GM23248 (cell line): ENCODE results near the gene SCYL2. TPM values are rescaled to one million over a fixed set of nuclear protein-coding genes. Genes with fewer than 3 reads are reported as not detected.
"Not testable (repeated sequence)": the region's sequence is repeated elsewhere in the genome, so short reads cannot be mapped to it uniquely, and the experiment has no call there.

Experiments
- DNase-seq: peaks from one replicate; pipeline ENCODE4 v3.0.0-alpha.2; 2015
- H2AFZ ChIP-seq: fragments of 200-600 bp; sonication (generic); 2 replicates; pipeline ENCODE4 v1.6.1; 2016; ENCODE audit warnings: antibody characterized with exemption
- H3F3A ChIP-seq: fragments of 200-600 bp; sonication (generic); 2 replicates; pipeline ENCODE4 v1.6.1; 2016; ENCODE audit warnings: mild to moderate bottlenecking, antibody characterized with exemption, mixed run types; ENCODE audit not compliant: insufficient read depth
- H3K27ac ChIP-seq: fragments of 200-600 bp; sonication (generic); 2 replicates; pipeline ENCODE4 v1.5.1; 2016; ENCODE audit warnings: mild to moderate bottlenecking
- H3K27me3 ChIP-seq: fragments of 200-600 bp; sonication (generic); replicated peaks from 2 replicates; pipeline ENCODE4 v1.6.1; 2016; ENCODE audit warnings: mild to moderate bottlenecking; ENCODE audit not compliant: insufficient read depth
- H3K36me3 ChIP-seq: fragments of 200-600 bp; sonication (generic); 2 replicates; pipeline ENCODE4 v1.6.1; 2016; ENCODE audit warnings: low read depth, mild to moderate bottlenecking
- H3K4me1 ChIP-seq: fragments of 200-600 bp; sonication (generic); 2 replicates; pipeline ENCODE4 v1.6.1; 2016; ENCODE audit warnings: mild to moderate bottlenecking; ENCODE audit not compliant: insufficient read depth
- H3K4me2 ChIP-seq: fragments of 200-600 bp; sonication (generic); one replicate; pipeline ENCODE4 v1.6.1; 2016; ENCODE audit warnings: mild to moderate bottlenecking; ENCODE audit not compliant: unreplicated experiment
- H3K4me3 ChIP-seq: fragments of 200-600 bp; sonication (generic); 2 replicates; pipeline ENCODE4 v1.5.1; 2016; ENCODE audit warnings: mild to moderate bottlenecking
- H3K79me2 ChIP-seq: fragments of 200-600 bp; sonication (generic); 2 replicates; pipeline ENCODE4 v1.6.1; 2016; ENCODE audit warnings: mild to moderate bottlenecking; ENCODE audit not compliant: insufficient read depth
- H3K9ac ChIP-seq: fragments of 200-600 bp; sonication (generic); 2 replicates; pipeline ENCODE4 v1.6.1; 2016; ENCODE audit warnings: mild to moderate bottlenecking
- H3K9me2 ChIP-seq: fragments of 200-600 bp; sonication (generic); 2 replicates; pipeline ENCODE4 v1.6.1; 2016; ENCODE audit warnings: mixed run types, mild to moderate bottlenecking, moderate library complexity; ENCODE audit not compliant: insufficient read depth
- H3K9me3 ChIP-seq: fragments of 200-600 bp; sonication (generic); one replicate; pipeline ENCODE4 v1.6.1; 2017; ENCODE audit warnings: low read depth
- H4K20me1 ChIP-seq: fragments of 200-600 bp; sonication (generic); 2 replicates; pipeline ENCODE4 v1.6.0; 2016; ENCODE audit not compliant: insufficient read depth
- EZH2 ChIP-seq: fragments of 200-600 bp; sonication (generic); IDR thresholded peaks from 2 replicates; pipeline ENCODE4 v1.6.1; 2018; ENCODE audit warnings: antibody characterized with exemption, mild to moderate bottlenecking; ENCODE audit not compliant: insufficient read depth, poor library complexity, severe bottlenecking
- EZH2phosphoT487 ChIP-seq: fragments of 200-600 bp; sonication (generic); IDR thresholded peaks from 2 replicates; pipeline ENCODE4 v1.6.1; 2018; ENCODE audit warnings: antibody characterized with exemption, moderate library complexity, mild to moderate bottlenecking, low read depth; ENCODE audit not compliant: insufficient read depth
- WGBS, 2 experiments: methylation state at CpG; one replicate each; pipeline ENCODE4 v1.1.6; 2015 to 2017; ENCODE audit warnings: low lambda C conversion rate in 2 of 2, low coverage in 1 of 2; ENCODE audit errors: missing lambda C conversion rate in 2 of 2; 5-methylcytosine and 5-hydroxymethylcytosine counted together
- in situ Hi-C: fragments of 300-500 bp; cut with MboI; formaldehyde crosslinking; loops from 2 replicates; pipeline ENCODE4 v1.15.0; 2020
- polyA plus RNA-seq: library from polyadenylated mRNA; unstranded; fragments of >200 nt; fragmentation: Nextera tagmentation; extraction: Ambion mirVana; gene quantifications from 2 replicates; pipeline ENCODE4 v1.2.1, GENCODE V29; 2016
- total RNA-seq: library from RNA; depleted of rRNA; stranded (reverse); fragments of >200 nt; shearing (Covaris generic); gene quantifications from 2 replicates; pipeline ENCODE4 v1.2.3, GENCODE V29; 2014

The SCYL2 gene
- total and polyA plus RNA-seq, 2 experiments from 2014 or later, result 28.3 to 45.0 TPM

DNA sequence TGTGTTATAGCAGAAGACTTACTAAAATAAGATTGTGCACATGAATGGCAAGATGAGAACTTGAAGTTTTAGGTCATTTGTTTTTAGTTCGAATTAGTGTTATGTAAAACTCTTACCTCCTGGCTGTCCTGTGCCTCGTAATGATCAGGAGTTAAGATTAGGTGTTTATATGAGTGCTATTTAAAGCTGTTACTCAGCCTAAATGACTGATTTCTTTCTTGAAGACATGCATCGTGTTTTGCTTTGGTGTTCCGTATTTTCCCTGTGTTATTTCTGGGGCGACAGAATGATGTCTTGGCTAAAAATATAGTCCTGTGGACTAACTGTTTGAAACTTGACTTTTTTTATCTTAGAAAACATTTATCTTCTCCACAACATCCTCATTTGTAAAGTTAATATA is 22.1 kb downstream of the SCYL2 start:
- Histone ChIP-seq H3K4me1 (no peaks in the 10 kb centered on the region), H3K27me3 (no peaks in the 10 kb centered on the region), H3K9me2 (no peaks in the 10 kb centered on the region), H3K9me3 (no peaks in the 10 kb centered on the region), H3K27ac (no peak overlapping the region), H3K79me2 (peaks cover 48% of the 10 kb centered on the region), H4K20me1 (no peaks in the 10 kb centered on the region), H3K4me3 (no peak overlapping the region), H3F3A (no peaks in the 10 kb centered on the region), H3K36me3 (peaks cover 13% of the 10 kb centered on the region), H3K9ac (no peak overlapping the region), H2AFZ (no peak overlapping the region), H3K4me2 (no peak overlapping the region)
- no peak for DNase-seq
- 96% methylated on average over 5 of the region's 5 CpGs for WGBS, 2 experiments
- in situ Hi-C loops, result no loop called here
- TF ChIP-seq EZH2phosphoT487 (no peak), EZH2 (no peak)

DNA sequence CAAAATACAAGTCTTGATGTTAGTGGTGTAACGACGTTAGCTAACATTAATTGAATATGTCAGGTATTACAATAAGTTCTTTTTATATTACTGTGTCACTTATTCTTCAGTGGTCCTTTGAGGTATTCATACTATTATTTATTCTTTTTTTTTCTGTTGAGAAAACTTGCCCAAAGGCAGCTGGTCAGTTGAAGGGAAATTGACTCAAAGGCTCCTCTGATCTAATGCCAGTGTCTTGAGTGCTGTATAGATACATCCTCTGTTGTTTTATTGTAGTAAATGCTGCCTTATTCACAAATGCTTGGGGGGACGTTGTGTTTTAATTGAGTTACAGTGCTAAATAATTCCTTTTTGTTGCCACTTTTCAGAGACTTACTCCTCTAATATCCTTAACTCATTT is 23.0 kb downstream of the SCYL2 start:
- H3K9me3 ChIP-seq, result no peaks in the 10 kb centered on the region
- no peak for DNase-seq
- no peak overlapping the region for H3K27ac ChIP-seq
- H3K4me2 ChIP-seq, result no peak overlapping the region
- H3K9me2 ChIP-seq, result no peaks in the 10 kb centered on the region
- H3F3A ChIP-seq, result no peaks in the 10 kb centered on the region
- peaks cover 40% of the 10 kb centered on the region for H3K79me2 ChIP-seq
- TF ChIP-seq EZH2phosphoT487 (no peak), EZH2 (no peak)
- peaks cover 13% of the 10 kb centered on the region for H3K36me3 ChIP-seq
- no peak overlapping the region for H3K9ac ChIP-seq
- no peaks in the 10 kb centered on the region for H3K27me3 ChIP-seq
- H2AFZ ChIP-seq, result no peak overlapping the region
- H3K4me3 ChIP-seq, result no peak overlapping the region
- H3K4me1 ChIP-seq, result no peaks in the 10 kb centered on the region
- no peaks in the 10 kb centered on the region for H4K20me1 ChIP-seq
- in situ Hi-C loops, result no loop called here
- 77 to 82% methylated on average over 3 of the region's 3 CpGs for WGBS, 2 experiments

DNA sequence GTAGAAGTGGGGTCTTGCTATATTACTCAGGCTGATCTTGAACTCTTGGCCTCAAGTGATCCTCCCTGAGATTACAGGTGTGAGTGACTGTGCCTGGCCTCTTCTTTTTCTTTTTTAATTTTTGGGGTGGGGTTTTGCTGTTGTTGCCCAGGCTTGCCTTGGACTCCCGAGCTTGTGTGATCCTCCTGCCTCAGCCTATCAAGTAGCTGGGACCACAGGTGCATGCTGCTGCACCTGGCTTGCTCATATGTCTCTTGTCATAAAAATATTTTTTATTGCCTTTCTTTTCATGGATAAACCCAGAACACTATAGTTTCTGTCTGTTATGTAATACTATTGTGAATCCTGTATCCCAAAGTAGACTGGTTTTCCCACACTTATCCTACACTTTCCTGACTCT is 26.0 kb downstream of the SCYL2 start:
- no peak overlapping the region for H3K4me2 ChIP-seq
- no peaks in the 10 kb centered on the region for H3K9me3 ChIP-seq
- no peaks in the 10 kb centered on the region for H3K9me2 ChIP-seq
- H3K79me2 ChIP-seq, result peaks cover 22% of the 10 kb centered on the region
- H2AFZ ChIP-seq, result no peak overlapping the region
- TF ChIP-seq EZH2 (no peak), EZH2phosphoT487 (no peak)
- H3K9ac ChIP-seq, result no peak overlapping the region
- no peak overlapping the region for H3K27ac ChIP-seq
- peaks cover 8% of the 10 kb centered on the region for H3K4me1 ChIP-seq
- DNase-seq, result no peak
- H3F3A ChIP-seq, result peaks cover 9% of the 10 kb centered on the region; the same call in 1 of the 2 replicates
- H3K36me3 ChIP-seq, result no peaks in the 10 kb centered on the region; the same call in none of the 2 replicates
- 88 to 96% methylated on average over 1 of the region's 1 CpG for WGBS, 2 experiments
- H3K27me3 ChIP-seq, result no peaks in the 10 kb centered on the region
- no peaks in the 10 kb centered on the region for H4K20me1 ChIP-seq
- in situ Hi-C loops, result no loop called here
- no peak overlapping the region for H3K4me3 ChIP-seq

DNA sequence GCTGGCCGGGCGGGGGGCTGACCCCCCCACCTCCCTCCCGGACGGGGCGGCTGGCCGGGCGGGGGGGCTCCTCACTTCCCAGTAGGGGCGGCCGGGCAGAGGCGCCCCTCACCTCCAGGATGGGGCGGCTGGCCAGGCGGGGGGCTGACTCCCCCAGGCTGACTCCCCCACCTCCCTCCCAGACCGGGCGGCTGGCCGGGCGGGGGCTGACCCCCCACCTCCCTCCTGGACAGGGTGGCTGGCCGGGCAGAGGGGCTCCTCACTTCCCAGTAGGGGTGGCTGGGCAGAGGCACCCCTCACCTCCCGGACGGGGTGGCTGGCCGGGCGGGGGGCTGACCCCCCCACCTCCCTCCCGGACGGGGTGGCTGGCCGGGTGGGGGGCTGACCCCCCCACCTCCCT is 27.4 kb downstream of the SCYL2 start:
- WGBS, 2 experiments, result 93% methylated on average over 3 of the region's 24 CpGs; no CpG with 5 or more reads in 1 of the 2 experiments
- in situ Hi-C loops, H3K4me1 ChIP-seq, H3K9me2 ChIP-seq, H3F3A ChIP-seq, H3K4me2 ChIP-seq, H2AFZ ChIP-seq, H3K27me3 ChIP-seq, H3K4me3 ChIP-seq, H3K9me3 ChIP-seq, H4K20me1 ChIP-seq, H3K27ac ChIP-seq, H3K9ac ChIP-seq, H3K36me3 ChIP-seq, DNase-seq: not testable (repeated sequence)
- peaks cover 25% of the 10 kb centered on the region; the same call in 1 of the 2 replicates for H3K79me2 ChIP-seq
